HepG2 (cell line): ENCODE data around the gene ADARB2. TPM values are rescaled to one million over a fixed set of nuclear protein-coding genes. Genes with fewer than 3 reads are reported as not detected.

ENCODE experiments used
- ATAC-seq: fragments of 200-7000 bp; cut with Tn5 transposase; 3 replicates; pipeline ENCODE4 v1.9.1; 2020; ENCODE audit warnings: mild to moderate bottlenecking, moderate library complexity
- BruUV-seq: library from RNA; stranded (reverse); fragments of 400-500 nt; replicated peaks from 2 replicates; lab custom pipeline; 2021; lab: Mats Ljungman, UMichigan
- CTCF ChIA-PET: fragments of 300-600 bp; formaldehyde crosslinking; extraction: SDS; loops from one replicate; lab custom pipeline; 2021; ENCODE audit warnings: low total read pairs, inconsistent platforms, low intra/inter-chr PET ratio; lab: Yijun Ruan, JAX
- POLR2A ChIA-PET: fragments of 350-600 bp; sonication (Branson Sonifier 250); formaldehyde crosslinking; loops from one replicate; lab custom pipeline; 2020; ENCODE audit warnings: antibody characterized with exemption, inconsistent platforms; lab: Yijun Ruan, JAX
- DNase-seq: peaks from one replicate; pipeline ENCODE4 v3.0.0-alpha.2; 2015; ENCODE audit warnings: low spot score
- FAIRE-seq: peaks from 3 replicates; lab custom pipeline; 2011; peaks lifted over from hg19 to GRCh38; lab: Jason Lieb, UNC
- H2AFZ ChIP-seq: one replicate; pipeline ENCODE4 v1.6.1; 2011; ENCODE audit warnings: low read length, inconsistent platforms
- H3K27ac ChIP-seq: fragments of 300-600 bp; 3 replicates; pipeline ENCODE4 v1.8.0; 2011; ENCODE audit warnings: mixed run types, mild to moderate bottlenecking, mixed read lengths, low read length, inconsistent platforms; ENCODE audit not compliant: insufficient read depth; ENCODE audit errors: extremely low read length
- H3K27me3 ChIP-seq, 2 experiments: fragments of 200-600 bp in 1 of 2; 2 replicates in 1 of 2; 3 replicates in 1 of 2; pipeline versions ENCODE4 v1.6.0 to v1.8.0; 2011; ENCODE audit warnings: low read length in 2 of 2, mild to moderate bottlenecking in 2 of 2, moderate library complexity in 2 of 2, inconsistent platforms in 1 of 2; ENCODE audit not compliant: insufficient read depth in 2 of 2, control insufficient read depth in 1 of 2
- H3K36me3 ChIP-seq, 2 experiments: fragments of 200-600 bp in 1 of 2; replicated peaks in 1 of 2; 2 replicates in 1 of 2; 3 replicates in 1 of 2; pipeline versions ENCODE4 v1.5.1 to v1.8.0; 2011; ENCODE audit warnings: low read length in 2 of 2, inconsistent platforms in 1 of 2; ENCODE audit not compliant: insufficient read depth in 2 of 2, control insufficient read depth in 1 of 2
- H3K4me1 ChIP-seq: 2 replicates; pipeline ENCODE4 v1.5.1; 2012; ENCODE audit warnings: low read length, inconsistent platforms; ENCODE audit not compliant: insufficient read depth
- H3K4me2 ChIP-seq: 2 replicates; pipeline ENCODE4 v1.6.0; 2011; ENCODE audit warnings: low read depth, low read length, inconsistent platforms
- H3K4me3 ChIP-seq, 3 experiments: fragments of 200-600 bp in 1 of 3; sonication (generic), shearing (Covaris generic) in 1 of 3; replicated peaks in 1 of 3; 2 replicates each; pipeline ENCODE4 v1.5.1; 2011 to 2016; ENCODE audit warnings: low read length in 3 of 3, inconsistent platforms in 2 of 3, low read depth in 2 of 3, mild to moderate bottlenecking in 2 of 3, control low read depth in 1 of 3, mixed read lengths in 1 of 3; ENCODE audit not compliant: insufficient read depth in 1 of 3
- H3K79me2 ChIP-seq: one replicate; pipeline ENCODE4 v1.6.1; 2011; ENCODE audit warnings: low read length, inconsistent platforms; ENCODE audit not compliant: insufficient read depth
- H3K9ac ChIP-seq: 2 replicates; pipeline ENCODE4 v1.6.0; 2011; ENCODE audit warnings: mild to moderate bottlenecking, low read depth, low read length, inconsistent platforms; ENCODE audit not compliant: insufficient read depth
- H3K9me3 ChIP-seq: 2 replicates; pipeline ENCODE4 v1.5.1; 2012; ENCODE audit warnings: mild to moderate bottlenecking, low read length
- H4K20me1 ChIP-seq: 2 replicates; pipeline ENCODE4 v1.6.0; 2011; ENCODE audit warnings: inconsistent platforms, mild to moderate bottlenecking, low read length, moderate library complexity; ENCODE audit not compliant: insufficient read depth
- ARNT2 ChIP-seq: sonication (generic); formaldehyde crosslinking; IDR thresholded peaks from 2 replicates; pipeline ENCODE4 v1.8.0; 2022; ENCODE audit warnings: mild to moderate bottlenecking, low read depth, missing genetic modification reagents, moderate library complexity
- CEBPG ChIP-seq: IDR thresholded peaks from 2 replicates; pipeline ENCODE4 v1.6.1; 2016
- FLYWCH1 ChIP-seq: sonication (generic); formaldehyde crosslinking; IDR thresholded peaks from 2 replicates; pipeline ENCODE4 v1.8.1; 2023; ENCODE audit warnings: mild to moderate bottlenecking, missing genetic modification reagents
- KDM1A ChIP-seq: IDR thresholded peaks from 2 replicates; pipeline ENCODE4 v1.6.1; 2016; ENCODE audit warnings: missing compliant biosample characterization
- KDM5A ChIP-seq: fragments of 200-600 bp; sonication (generic); IDR thresholded peaks from 2 replicates; pipeline ENCODE4 v1.7.0; 2018; ENCODE audit warnings: antibody characterized with exemption, mild to moderate bottlenecking, low read length, borderline replicate concordance
- KLF16 ChIP-seq, 2 experiments: sonication (generic) in 1 of 2; formaldehyde crosslinking in 1 of 2; IDR thresholded peaks; 2 replicates each; pipeline versions ENCODE4 v1.6.1 to v1.8.0; 2016 to 2023; ENCODE audit warnings: missing genetic modification reagents in 2 of 2, missing compliant biosample characterization in 1 of 2
- KLF6 ChIP-seq: IDR thresholded peaks from 2 replicates; pipeline ENCODE4 v1.8.0; 2016; ENCODE audit warnings: missing biosample characterization, missing genetic modification reagents
- PAX8 ChIP-seq: sonication (generic); formaldehyde crosslinking; IDR thresholded peaks from 2 replicates; pipeline ENCODE4 v1.8.0; 2022; ENCODE audit warnings: mild to moderate bottlenecking, missing genetic modification reagents, borderline replicate concordance
- PCBP1 ChIP-seq: fragments of 200-400 bp; formaldehyde crosslinking; IDR thresholded peaks from 2 replicates; pipeline ENCODE4 v1.6.1; 2017; ENCODE audit warnings: mild to moderate bottlenecking, low read depth, low read length, borderline replicate concordance
- PRDM4 ChIP-seq: sonication (generic); formaldehyde crosslinking; IDR thresholded peaks from 2 replicates; pipeline ENCODE4 v1.9.0; 2021; ENCODE audit warnings: missing genetic modification reagents, borderline replicate concordance
- RBAK ChIP-seq: sonication (generic); formaldehyde crosslinking; IDR thresholded peaks from 2 replicates; pipeline ENCODE4 v1.5.1; 2020; ENCODE audit warnings: mild to moderate bottlenecking, missing genetic modification reagents
- STAT6 ChIP-seq: sonication (generic); formaldehyde crosslinking; IDR thresholded peaks from 2 replicates; pipeline ENCODE4 v1.4.0; 2020; ENCODE audit warnings: missing genetic modification reagents, mild to moderate bottlenecking, borderline replicate concordance
- ZFP82 ChIP-seq: sonication (generic); formaldehyde crosslinking; IDR thresholded peaks from 2 replicates; pipeline ENCODE4 v1.5.1; 2020; ENCODE audit warnings: mild to moderate bottlenecking, missing genetic modification reagents, borderline replicate concordance
- ZGPAT ChIP-seq: IDR thresholded peaks from 2 replicates; pipeline ENCODE4 v1.6.1; 2016; ENCODE audit warnings: mild to moderate bottlenecking
- ZNF382 ChIP-seq: sonication (generic); formaldehyde crosslinking; IDR thresholded peaks from 2 replicates; pipeline ENCODE4 v1.5.0; 2020; ENCODE audit warnings: missing genetic modification reagents, mild to moderate bottlenecking, borderline replicate concordance
- WGBS: methylation state at CpG from one replicate; pipeline ENCODE4 v1.1.6; 2017; ENCODE audit warnings: low lambda C conversion rate; 5-methylcytosine and 5-hydroxymethylcytosine counted together
- in situ Hi-C: cut with HindIII; loops from 2 replicates; pipeline ENCODE4 v1.10.0; 2017; ENCODE audit warnings: low pct_unique_long_range_greater_than_20kb; ENCODE audit not compliant: extremely low pct_ligation_motif_present
- intact Hi-C: fragments of 100-400 bp; cut with micrococcal nuclease; formaldehyde crosslinking; loops from one replicate; pipeline ENCODE4 v1.10.0; 2022; ENCODE audit not compliant: unreplicated experiment
- polyA plus RNA-seq, 8 experiments: library from polyadenylated mRNA; depleted of rRNA in 3 of 8; stranded (reverse) in 7 of 8; unstranded in 1 of 8; fragments of >200 nt; fragmentation: Illumina TruSeq in 4 of 8; extraction: Trizol in 4 of 8; gene quantifications; 2 replicates each; pipeline versions ENCODE4 v1.2.1 to v1.2.3, GENCODE V29; 2011 to 2016; ENCODE audit warnings: low read depth in 4 of 8, missing spikeins in 1 of 8, mixed read lengths in 1 of 8; ENCODE audit not compliant: insufficient read depth in 1 of 8
- total RNA-seq, 5 experiments: library from RNA; depleted of rRNA; stranded (reverse); fragments of >200 nt; fragmentation: Illumina TruSeq; extraction: Trizol; gene quantifications; 2 replicates each; pipeline ENCODE4 v1.2.3, GENCODE V29; 2016; ENCODE audit warnings: low read depth in 1 of 5

Gene ADARB2
- total and polyA plus RNA-seq, 2 of the 13 experiments (the other 11 are each of a cell fraction or from before 2014, with no cell fraction given), result not detected

GRCh38 chr10:1328981-1329614, 408.2 kb downstream of the ADARB2 start (continued):
- no peak for TF ChIP-seq ZFP82 (CRISPR knock-in tag)

- Histone ChIP-seq H3K9ac (no peak overlapping the region), H3K4me2 (no peak overlapping the region), H2AFZ (no peak overlapping the region), H3K9me3 (no peaks in the 10 kb centered on the region), H4K20me1 (no peaks in the 10 kb centered on the region), H3K4me1 (no peaks in the 10 kb centered on the region), H3K27me3 (peaks cover 0 to 20% of the 10 kb centered on the region in 2 experiments; a peak in 3 of 5 replicates), H3K27ac (no peak overlapping the region), H3K4me3 (no peak overlapping the region), H3K36me3 (no peaks in the 10 kb centered on the region), H3K79me2 (no peaks in the 10 kb centered on the region)
- ATAC-seq, result no peak
- CTCF ChIA-PET, result no interaction called here
- no peak for DNase-seq
- in situ Hi-C loops, result no loop called here
- intact Hi-C loops, result no loop called here
- POLR2A ChIA-PET, result no interaction called here
- FAIRE-seq, result no peak
- WGBS, result 8% methylated on average over 15 of the region's 15 CpGs
- TF ChIP-seq FLYWCH1 (no peak), PCBP1 (no peak), CEBPG (CRISPR knock-in tag) (no peak), KLF16 (CRISPR knock-in tag; IDR thresholded peaks at IDR 0.05) (no peak), ZGPAT (CRISPR knock-in tag) (no peak), KLF6 (CRISPR knock-in tag) (no peak), ZNF382 (CRISPR knock-in tag) (no peak), STAT6 (CRISPR knock-in tag) (no peak), KDM5A (no peak), ARNT2 (CRISPR knock-in tag) (no peak), KDM1A (CRISPR knock-in tag) (no peak), RBAK (CRISPR knock-in tag) (no peak), PAX8 (CRISPR knock-in tag) (no peak), PRDM4 (CRISPR knock-in tag) (no peak)
- BruUV-seq, result no TSS peak
Measured at GRCh38 chr10:1328161-1328823, 409.0 kb downstream of the ADARB2 start.
